Measurements from ENCODE around the gene SP4.

DNA sequence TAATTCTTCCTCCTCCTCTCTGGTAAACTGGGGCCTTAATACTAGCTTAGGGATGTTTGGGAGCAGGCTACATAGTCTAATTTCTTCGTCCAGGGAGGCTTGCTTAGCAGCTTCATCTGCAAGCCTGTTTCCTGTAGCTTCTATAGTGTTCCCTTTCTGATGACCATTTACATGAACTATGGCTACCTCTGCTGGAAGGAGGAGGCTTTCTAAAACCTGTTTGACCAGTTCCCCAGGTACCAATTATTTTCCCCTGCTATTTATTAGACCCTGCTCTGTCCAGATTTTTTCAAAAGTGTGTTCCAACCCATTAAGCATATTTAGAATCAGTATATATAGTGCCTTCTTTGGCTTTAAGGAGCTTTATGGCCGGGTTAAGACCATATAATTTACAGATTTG lies 76.1 kb downstream of the SP4 start:
- TF ChIP-seq EZH2 (IDR thresholded peaks at IDR 0.05; ENCODE audit: borderline replicate concordance, low read depth, low read length, poor library complexity, severe bottlenecking): no peak
- TF ChIP-seq, protein P1, sequence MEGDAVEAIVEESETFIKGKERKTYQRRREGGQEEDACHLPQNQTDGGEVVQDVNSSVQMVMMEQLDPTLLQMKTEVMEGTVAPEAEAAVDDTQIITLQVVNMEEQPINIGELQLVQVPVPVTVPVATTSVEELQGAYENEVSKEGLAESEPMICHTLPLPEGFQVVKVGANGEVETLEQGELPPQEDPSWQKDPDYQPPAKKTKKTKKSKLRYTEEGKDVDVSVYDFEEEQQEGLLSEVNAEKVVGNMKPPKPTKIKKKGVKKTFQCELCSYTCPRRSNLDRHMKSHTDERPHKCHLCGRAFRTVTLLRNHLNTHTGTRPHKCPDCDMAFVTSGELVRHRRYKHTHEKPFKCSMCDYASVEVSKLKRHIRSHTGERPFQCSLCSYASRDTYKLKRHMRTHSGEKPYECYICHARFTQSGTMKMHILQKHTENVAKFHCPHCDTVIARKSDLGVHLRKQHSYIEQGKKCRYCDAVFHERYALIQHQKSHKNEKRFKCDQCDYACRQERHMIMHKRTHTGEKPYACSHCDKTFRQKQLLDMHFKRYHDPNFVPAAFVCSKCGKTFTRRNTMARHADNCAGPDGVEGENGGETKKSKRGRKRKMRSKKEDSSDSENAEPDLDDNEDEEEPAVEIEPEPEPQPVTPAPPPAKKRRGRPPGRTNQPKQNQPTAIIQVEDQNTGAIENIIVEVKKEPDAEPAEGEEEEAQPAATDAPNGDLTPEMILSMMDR (conservative IDR thresholded peaks at IDR 0.05; ENCODE audit: low read depth, low read length): no peak
